Stimulated activated CD4-positive, alpha-beta T cell treated with anti-CD3 and anti-CD28 coated beads, Interleukin-15, amount 100 ng/mL, for 1 hour (primary cell): ENCODE measurements around the gene RNASEH2B.

ENCODE experiments used
- DNase-seq, 2 donors: peaks; one replicate each; pipeline ENCODE4 v3.0.0-alpha.2; 2020; ENCODE audit warnings: low read depth in 1 of 2, low spot score in 1 of 2

The RNASEH2B gene

GRCh38 chr13:50934735-50935435, 25.3 kb downstream of the RNASEH2B start:
- no peak for DNase-seq

GRCh38 chr13:50936679-50937078, 27.1 kb downstream of the RNASEH2B start:
- no peak for DNase-seq

- no peak for DNase-seq
Measured at GRCh38 chr13:50940509-50940908, 30.9 kb downstream of the RNASEH2B start.

- DNase-seq = no peak
Measured at GRCh38 chr13:50941146-50941545, 31.6 kb downstream of the RNASEH2B start.

GRCh38 chr13:50942630-50943311, 33.2 kb downstream of the RNASEH2B start:
- DNase-seq = no peak

- DNase-seq = no peak
Measured at GRCh38 chr13:50945669-50946068, 36.1 kb downstream of the RNASEH2B start.

- DNase-seq = no peak
Measured at GRCh38 chr13:50948601-50949000, 39.0 kb downstream of the RNASEH2B start.

- DNase-seq = no peak
Measured at GRCh38 chr13:50950849-50951248, 41.3 kb downstream of the RNASEH2B start.

GRCh38 chr13:50951366-50951765, 41.8 kb downstream of the RNASEH2B start:
- no peak for DNase-seq

- no peak for DNase-seq
Measured at GRCh38 chr13:50955241-50955640, 45.6 kb downstream of the RNASEH2B start.

GRCh38 chr13:50955798-50956197, 46.2 kb downstream of the RNASEH2B start:
- no peak for DNase-seq

- no peak for DNase-seq
Measured at GRCh38 chr13:50957620-50958019, 48.0 kb downstream of the RNASEH2B start.

GRCh38 chr13:50969691-50970090, 60.1 kb downstream of the RNASEH2B start:
- DNase-seq = no peak

- no peak for DNase-seq
Measured at GRCh38 chr13:50970956-50971355, 61.4 kb downstream of the RNASEH2B start.

- no peak for DNase-seq
Measured at GRCh38 chr13:50974268-50974667, 64.7 kb downstream of the RNASEH2B start.

- no peak for DNase-seq
Measured at GRCh38 chr13:50979187-50979586, 69.6 kb downstream of the RNASEH2B start.

- DNase-seq = no peak
Measured at GRCh38 chr13:50981686-50982085, 72.1 kb downstream of the RNASEH2B start.

- no peak for DNase-seq
Measured at GRCh38 chr13:50989476-50989875, 79.9 kb downstream of the RNASEH2B start.

- DNase-seq = no peak
Measured at GRCh38 chr13:50990065-50990817, 80.7 kb downstream of the RNASEH2B start.

- DNase-seq = no peak
Measured at GRCh38 chr13:50990818-50991506, 81.4 kb downstream of the RNASEH2B start.
